PC-9 (cell line): ENCODE results near the gene GOLGA1. TPM values are rescaled to one million over a fixed set of nuclear protein-coding genes. Genes with fewer than 3 reads are reported as not detected.

Source experiments
- BruUV-seq: library from RNA; stranded (reverse); fragments of 400-500 nt; replicated peaks from 2 replicates; lab custom pipeline; 2021; lab: Mats Ljungman, UMichigan
- CTCF ChIA-PET: fragments of 300-600 bp; sonication (Branson Sonifier 250); formaldehyde crosslinking; loops from one replicate; lab custom pipeline; 2022; ENCODE audit warnings: antibody characterized with exemption; lab: Charles Lee
- POLR2A ChIA-PET: fragments of 300-600 bp; sonication (Branson Sonifier 250); formaldehyde crosslinking; loops from one replicate; lab custom pipeline; 2022; ENCODE audit warnings: antibody characterized with exemption; ENCODE audit not compliant: unreplicated experiment; lab: Charles Lee
- DNase-seq, 2 experiments: peaks; one replicate each; pipeline versions ENCODE4 v3.0.0 to v3.0.0-alpha.2; 2015 to 2022; ENCODE audit warnings: mixed read lengths in 1 of 2
- H2AFZ ChIP-seq: fragments of 200-600 bp; sonication (generic); 2 replicates; pipeline ENCODE4 v1.8.1; 2017; ENCODE audit warnings: antibody characterized with exemption
- H3F3A ChIP-seq: fragments of 200-600 bp; sonication (generic); 2 replicates; pipeline ENCODE4 v1.8.1; 2017; ENCODE audit warnings: antibody characterized with exemption, mild to moderate bottlenecking, low read depth; ENCODE audit not compliant: insufficient read depth
- H3K27ac ChIP-seq: fragments of 200-600 bp; sonication (generic); 2 replicates; pipeline ENCODE4 v1.6.1; 2016; ENCODE audit warnings: mixed run types
- H3K27me3 ChIP-seq: fragments of 200-600 bp; sonication (generic); 2 replicates; pipeline ENCODE4 v1.6.1; 2016; ENCODE audit warnings: low read depth, mixed run types; ENCODE audit not compliant: insufficient read depth
- H3K36me3 ChIP-seq: fragments of 200-600 bp; sonication (generic); 2 replicates; pipeline ENCODE4 v1.6.1; 2016; ENCODE audit warnings: low read depth, mixed run types
- H3K4me1 ChIP-seq: fragments of 200-600 bp; sonication (generic); replicated peaks from 2 replicates; pipeline ENCODE4 v1.6.1; 2016; ENCODE audit warnings: mixed run types; ENCODE audit not compliant: insufficient read depth
- H3K4me2 ChIP-seq: fragments of 200-600 bp; sonication (generic); 2 replicates; pipeline ENCODE4 v1.6.1; 2017; ENCODE audit warnings: mixed run types
- H3K4me3 ChIP-seq: fragments of 200-600 bp; sonication (generic); 2 replicates; pipeline ENCODE4 v1.6.1; 2016; ENCODE audit warnings: mixed run types
- H3K79me2 ChIP-seq: fragments of 200-600 bp; sonication (generic); 2 replicates; pipeline ENCODE4 v1.6.1; 2017; ENCODE audit warnings: low read depth, mixed run types
- H3K9me2 ChIP-seq: fragments of 200-600 bp; sonication (generic); 2 replicates; pipeline ENCODE4 v1.8.1; 2017; ENCODE audit warnings: mild to moderate bottlenecking; ENCODE audit not compliant: insufficient read depth
- H3K9me3 ChIP-seq: fragments of 200-600 bp; sonication (generic); 2 replicates; pipeline ENCODE4 v1.8.1; 2016; ENCODE audit warnings: low read depth; ENCODE audit not compliant: insufficient read depth
- H4K20me1 ChIP-seq: fragments of 200-600 bp; sonication (generic); 2 replicates; pipeline ENCODE4 v1.8.1; 2017; ENCODE audit not compliant: insufficient read depth
- CTCF ChIP-seq: fragments of 200-600 bp; sonication (generic); conservative IDR thresholded peaks from 2 replicates; pipeline ENCODE4 v1.6.1; 2017; ENCODE audit warnings: mixed run types, antibody characterized with exemption, mild to moderate bottlenecking, moderate library complexity
- EZH2 ChIP-seq: fragments of 200-600 bp; sonication (generic); IDR thresholded peaks from 2 replicates; pipeline ENCODE4 v1.8.0; 2017; ENCODE audit warnings: antibody characterized with exemption, low read depth
- intact Hi-C: fragments of 100-400 bp; cut with micrococcal nuclease; formaldehyde crosslinking; loops from one replicate; pipeline ENCODE4 v1.10.0; 2022; ENCODE audit not compliant: unreplicated experiment
- total RNA-seq: library from RNA; stranded (reverse); gene quantifications from 2 replicates; pipeline ENCODE4 v1.2.3, GENCODE V29; 2021

GOLGA1 gene
- total RNA-seq, 1 experiment from 2014 or later = 23.0 TPM

- CTCF ChIA-PET = no interaction called here
Measured at GRCh38 chr9:124877021-124877782, 63.7 kb downstream of the GOLGA1 start.

GRCh38 chr9:124875501-124875900, 65.4 kb downstream of the GOLGA1 start:
- no peaks in the 10 kb centered on the region for H3K9me2 ChIP-seq
- no peaks in the 10 kb centered on the region for H3K9me3 ChIP-seq
- 0 out of 2 replicates have a peak, but pooled peaks cover 12% of the 10 kb centered on the region for H3K4me1 ChIP-seq
- DNase-seq = no peak
- H3K79me2 ChIP-seq = peaks cover 46% of the 10 kb centered on the region
- no peak overlapping the region for H2AFZ ChIP-seq
- no peaks in the 10 kb centered on the region for H3K27me3 ChIP-seq
- CTCF ChIA-PET = no interaction called here
- H3K36me3 ChIP-seq = 0 out of 2 replicates have a peak, but pooled peaks cover 10% of the 10 kb centered on the region
- H3K4me3 ChIP-seq = no peak overlapping the region
- intact Hi-C loops = no loop called here
- H4K20me1 ChIP-seq = peaks cover 29% of the 10 kb centered on the region
- H3K4me2 ChIP-seq = no peak overlapping the region
- POLR2A ChIA-PET = no interaction called here
- H3F3A ChIP-seq = peaks cover 33% of the 10 kb centered on the region
- BruUV-seq = no TSS peak
- H3K27ac ChIP-seq = no peak overlapping the region
- TF ChIP-seq EZH2 (no peak), CTCF (no peak)

More at GRCh38 chr9:124877021-124877782, 63.7 kb downstream of the GOLGA1 start:
- intact Hi-C loops = no loop called here
- no peak for TF ChIP-seq CTCF
- TF ChIP-seq EZH2 = no peak
- no TSS peak for BruUV-seq
- Histone ChIP-seq H3K4me2 (no peak overlapping the region), H3K79me2 (peaks cover 29% of the 10 kb centered on the region), H2AFZ (no peak overlapping the region), H3K9me3 (no peaks in the 10 kb centered on the region), H4K20me1 (peaks cover 12% of the 10 kb centered on the region), H3K36me3 (0 out of 2 replicates have a peak, but pooled peaks cover 10% of the 10 kb centered on the region), H3F3A (peaks cover 33% of the 10 kb centered on the region), H3K9me2 (no peaks in the 10 kb centered on the region), H3K4me1 (0 out of 2 replicates have a peak, but pooled peaks cover 3% of the 10 kb centered on the region), H3K27me3 (no peaks in the 10 kb centered on the region), H3K4me3 (no peak overlapping the region), H3K27ac (no peak overlapping the region)
- POLR2A ChIA-PET = no interaction called here
- DNase-seq = no peak

DNA sequence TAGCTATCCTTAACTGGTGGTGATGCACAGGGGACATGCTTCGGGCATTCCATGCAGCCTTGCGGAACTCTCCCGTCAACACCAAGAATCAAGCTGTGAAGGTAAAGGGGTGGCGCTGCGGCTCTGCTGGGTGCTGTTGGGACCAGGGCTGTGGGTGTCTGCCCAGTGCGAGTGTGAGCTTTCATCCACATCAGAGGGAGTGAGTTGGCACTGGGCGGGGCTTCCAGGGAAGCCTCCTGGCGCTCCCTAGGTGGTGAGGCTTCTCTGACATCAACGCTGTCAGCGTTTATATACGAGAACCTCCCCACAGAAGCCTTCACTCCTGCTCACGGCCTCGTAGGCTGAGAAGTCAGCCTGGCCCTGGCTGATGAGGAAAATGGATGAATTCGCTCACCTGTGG, 67.2 kb downstream of the GOLGA1 start:
- intact Hi-C loops = no loop called here
- no peak overlapping the region for H3K4me2 ChIP-seq

More for the DNA sequence above, 67.2 kb downstream of the GOLGA1 start:
- Histone ChIP-seq H3K27ac (no peak overlapping the region), H3K4me3 (no peak overlapping the region), H3F3A (peaks cover 26% of the 10 kb centered on the region), H2AFZ (no peak overlapping the region), H3K36me3 (0 out of 2 replicates have a peak, but pooled peaks cover 10% of the 10 kb centered on the region), H3K4me1 (0 out of 2 replicates have a peak, but pooled peaks cover 14% of the 10 kb centered on the region), H3K9me3 (no peaks in the 10 kb centered on the region), H3K27me3 (no peaks in the 10 kb centered on the region), H3K9me2 (no peaks in the 10 kb centered on the region), H4K20me1 (peaks cover 31% of the 10 kb centered on the region), H3K79me2 (peaks cover 63% of the 10 kb centered on the region)
- CTCF ChIA-PET = no interaction called here
- no peak for DNase-seq
- POLR2A ChIA-PET = interaction anchor here (0.6 kb wide), 1 partner anchor 121 kb away, joined by 4 read pairs; no protein-coding TSS in a partner anchor
- TF ChIP-seq CTCF (no peak), EZH2 (no peak)
- BruUV-seq = no TSS peak
